GM11168 (cell line): ENCODE measurements around the gene SMOC2.

Source experiments
- in situ Hi-C: fragments of 300-500 bp; cut with MboI; formaldehyde crosslinking; loops from one replicate; pipeline ENCODE4 v1.12.0; 2022; ENCODE audit warnings: low sequenced_read_pairs; ENCODE audit not compliant: unreplicated experiment

SMOC2 gene

GRCh38 chr6:168441434-168442391, 729 bp downstream of the SMOC2 start:
- in situ Hi-C loops: no loop called here

- in situ Hi-C loops: no loop called here
Observed at GRCh38 chr6:168442646-168443045, 1.7 kb downstream of the SMOC2 start.

- in situ Hi-C loops: no loop called here
Observed at GRCh38 chr6:168447282-168447681, 6.3 kb downstream of the SMOC2 start.

GRCh38 chr6:168447700-168448099, 6.7 kb downstream of the SMOC2 start:
- in situ Hi-C loops: no loop called here

- in situ Hi-C loops: no loop called here
Observed at GRCh38 chr6:168448243-168448855, 7.4 kb downstream of the SMOC2 start.

- in situ Hi-C loops: no loop called here
Observed at GRCh38 chr6:168450917-168451316, 9.9 kb downstream of the SMOC2 start.

GRCh38 chr6:168451805-168452517, 11.0 kb downstream of the SMOC2 start:
- in situ Hi-C loops: no loop called here

GRCh38 chr6:168452685-168453377, 11.8 kb downstream of the SMOC2 start:
- in situ Hi-C loops: no loop called here

- in situ Hi-C loops: no loop called here
Observed at GRCh38 chr6:168455847-168456530, 15.0 kb downstream of the SMOC2 start.

GRCh38 chr6:168456907-168457652, 16.1 kb downstream of the SMOC2 start:
- in situ Hi-C loops: no loop called here

GRCh38 chr6:168457653-168457934, 16.6 kb downstream of the SMOC2 start:
- in situ Hi-C loops: no loop called here

- in situ Hi-C loops: no loop called here
Observed at GRCh38 chr6:168458101-168458500, 17.1 kb downstream of the SMOC2 start.

GRCh38 chr6:168459572-168459971, 18.6 kb downstream of the SMOC2 start:
- in situ Hi-C loops: no loop called here

GRCh38 chr6:168462289-168462853, 21.4 kb downstream of the SMOC2 start:
- in situ Hi-C loops: no loop called here

- in situ Hi-C loops: no loop called here
Observed at GRCh38 chr6:168464546-168464945, 23.6 kb downstream of the SMOC2 start.

GRCh38 chr6:168468045-168468444, 27.1 kb downstream of the SMOC2 start:
- in situ Hi-C loops: no loop called here

- in situ Hi-C loops: no loop called here
Observed at GRCh38 chr6:168469521-168469920, 28.5 kb downstream of the SMOC2 start.

GRCh38 chr6:168469926-168470325, 28.9 kb downstream of the SMOC2 start:
- in situ Hi-C loops: no loop called here

- in situ Hi-C loops: no loop called here
Observed at GRCh38 chr6:168472363-168472762, 31.4 kb downstream of the SMOC2 start.
